ENCODE data around the gene SPACA9.

SPACA9 gene

DNA sequence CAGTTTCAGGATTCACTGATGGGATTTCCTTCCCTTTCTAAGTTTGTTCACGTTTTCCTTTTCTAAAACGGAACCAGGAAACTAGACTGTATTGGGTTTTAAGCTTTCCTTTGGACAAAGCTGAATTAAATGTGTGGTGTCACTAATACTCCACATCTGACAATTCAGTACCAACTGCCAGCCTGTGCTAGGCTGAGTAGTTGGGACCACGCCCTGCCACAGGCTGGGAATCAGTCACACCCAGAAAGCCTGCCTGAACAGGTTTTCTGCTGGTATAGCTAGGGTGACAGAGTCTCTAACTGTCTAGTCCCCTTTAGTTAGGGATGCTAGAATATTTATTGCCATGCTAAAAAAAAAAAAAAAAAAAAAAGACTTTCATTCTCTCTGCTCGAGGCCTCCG, 15.6 kb downstream of the SPACA9 start:
- no peak for DNase-seq (ENCODE audit: low read depth, low spot score)

DNA sequence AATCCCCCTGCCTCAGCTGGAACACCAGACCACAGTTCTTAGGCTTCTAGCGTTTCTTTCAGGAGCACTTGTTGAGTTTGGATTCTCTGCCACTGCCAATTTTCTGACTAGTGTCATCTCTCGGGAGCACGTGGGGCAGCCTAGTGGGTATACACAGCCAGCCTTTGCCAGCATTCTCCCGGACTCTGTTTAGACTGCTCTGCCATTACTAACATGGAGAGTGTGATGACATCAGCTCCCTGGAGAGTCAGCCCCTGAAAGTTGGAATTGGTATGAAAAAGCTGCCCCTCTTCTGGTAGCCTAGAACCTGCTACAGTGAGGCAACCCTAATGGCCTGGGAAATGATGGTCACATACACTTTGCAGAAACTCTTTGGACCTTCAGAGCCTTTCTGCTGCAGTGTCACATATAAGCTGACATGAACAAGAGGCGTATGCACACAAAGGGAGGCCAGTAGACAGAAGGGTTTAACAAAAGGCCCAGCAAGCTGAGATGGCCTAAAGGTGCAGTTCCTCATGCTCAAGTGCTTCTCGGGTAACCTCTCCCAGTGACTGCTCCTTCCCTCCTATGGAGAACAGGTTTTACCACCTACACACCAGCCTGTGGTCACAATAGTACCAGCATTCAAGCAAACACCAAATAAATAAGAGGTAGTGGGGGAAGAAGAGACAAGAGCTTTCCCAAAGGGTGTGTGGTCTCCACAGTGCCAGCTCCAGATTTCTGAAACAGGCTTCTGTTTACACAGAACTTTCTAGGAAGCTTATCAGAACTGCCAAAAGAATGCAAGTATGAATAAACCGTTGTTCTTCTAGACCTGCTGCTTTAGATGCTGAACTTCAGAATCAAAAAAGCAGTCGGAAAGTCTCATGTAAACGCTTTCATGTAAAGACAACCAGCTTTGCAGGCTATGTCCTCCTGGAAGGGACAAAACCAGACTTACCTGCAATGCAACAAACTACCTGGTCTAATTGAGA, 16.5 kb downstream of the SPACA9 start:
- no peak for DNase-seq (ENCODE audit: low read depth, low spot score)

DNA sequence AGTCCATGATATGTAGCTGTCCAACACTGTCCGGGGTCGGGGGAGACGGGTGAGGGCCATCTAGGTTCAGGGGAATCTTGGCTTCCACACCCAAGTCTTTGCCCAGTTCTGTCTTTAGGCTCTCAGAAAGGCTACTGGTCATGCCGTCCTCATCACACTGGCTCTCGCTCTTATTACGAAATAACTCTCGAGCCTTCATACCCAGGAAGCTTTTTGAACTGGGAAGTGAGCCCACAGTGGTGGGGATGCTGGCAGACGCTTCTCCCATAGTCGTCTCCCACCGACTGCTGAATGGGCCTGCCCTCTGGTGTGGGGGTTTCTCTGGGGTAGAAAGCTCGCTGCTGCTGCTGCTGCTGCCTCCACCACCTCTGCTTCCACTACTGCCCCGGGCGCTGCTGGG, 17.6 kb downstream of the SPACA9 start:
- DNase-seq (ENCODE audit: low read depth, low spot score), result no peak

DNA sequence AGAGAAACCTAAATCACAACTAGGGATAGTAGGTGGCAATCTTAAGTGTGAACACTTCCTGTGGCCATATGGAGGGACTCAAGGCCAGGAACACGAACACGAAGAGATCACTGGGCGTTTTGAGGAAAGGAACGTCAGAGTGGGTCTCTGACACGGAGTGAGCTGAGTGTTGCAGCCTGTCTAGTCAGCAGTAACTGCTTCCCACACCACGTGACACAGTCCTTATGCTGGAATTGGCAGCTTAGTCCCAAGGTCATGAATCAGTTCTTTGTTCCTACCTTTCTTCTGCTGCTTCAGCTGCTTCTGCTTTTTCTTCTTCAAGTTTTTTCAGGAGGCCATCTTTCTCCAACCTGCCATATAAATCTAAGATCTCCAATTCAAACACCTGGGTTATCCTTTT, 18.2 kb downstream of the SPACA9 start:
- no peak for DNase-seq (ENCODE audit: low read depth, low spot score)

DNA sequence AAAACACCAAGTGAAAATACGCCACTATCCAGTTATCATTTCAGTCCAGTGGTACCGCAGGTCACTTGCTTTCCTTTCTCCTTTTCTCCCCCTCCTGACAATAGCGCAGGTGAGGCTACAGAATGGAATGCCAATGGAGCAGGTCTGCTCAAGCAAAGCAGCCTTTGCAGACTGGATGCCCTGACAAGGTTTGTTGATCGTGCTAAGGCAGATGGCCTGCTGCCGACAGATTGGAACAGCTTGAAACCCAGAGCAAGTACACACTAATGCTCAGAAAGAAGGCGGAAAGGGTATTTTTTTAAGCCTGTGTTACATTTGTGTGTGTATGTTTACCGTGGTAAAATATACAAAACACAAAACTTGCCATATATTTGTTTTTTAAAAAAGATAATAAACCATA, 19.4 kb downstream of the SPACA9 start:
- DNase-seq (ENCODE audit: low read depth, low spot score), result no peak

DNA sequence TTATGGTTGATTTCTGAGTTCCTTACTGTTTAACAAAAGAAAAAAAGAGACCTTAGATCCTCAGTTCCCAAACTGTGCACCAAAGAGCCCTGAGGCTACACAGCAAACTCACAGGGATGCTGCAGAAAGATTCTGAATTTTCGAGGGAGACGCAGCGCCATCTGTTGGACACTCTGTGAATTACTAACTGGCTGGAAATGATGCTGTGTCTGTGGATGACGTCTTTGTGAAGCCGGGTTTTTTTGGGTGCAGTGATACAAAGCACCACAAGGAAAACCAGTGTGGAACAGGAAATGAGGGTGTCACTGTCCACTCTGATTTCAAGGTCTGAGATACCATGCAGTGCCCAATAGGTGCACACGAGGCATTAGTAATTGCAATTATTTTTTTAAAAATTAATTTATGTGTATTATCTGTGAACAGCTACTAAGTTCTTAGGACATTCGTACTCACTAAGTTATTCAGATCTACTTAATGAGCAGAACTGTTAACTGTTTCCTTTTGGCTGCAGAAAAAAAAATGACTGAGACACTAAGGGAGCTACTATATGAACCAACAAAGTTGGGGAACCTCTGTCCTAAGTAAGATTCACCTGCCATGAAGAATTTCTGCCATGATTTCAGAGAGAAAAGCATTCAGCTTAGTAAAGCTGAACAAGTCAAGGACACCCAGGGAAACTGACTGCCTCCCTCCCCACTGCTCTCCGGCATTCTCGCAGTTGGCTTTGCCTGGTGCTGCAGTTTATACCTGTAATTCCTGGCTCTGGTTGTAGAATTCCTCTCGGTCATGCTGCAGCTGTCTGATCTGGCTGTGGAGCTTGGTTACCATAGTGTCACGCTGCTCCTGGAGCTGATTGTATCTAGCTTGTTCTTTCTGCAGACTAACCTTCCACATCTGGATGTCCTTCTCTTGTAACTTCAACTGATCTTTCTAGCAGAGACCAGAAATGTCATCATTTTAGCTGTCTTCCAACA, 23.4 kb downstream of the SPACA9 start:
- DNase-seq (ENCODE audit: low read depth, low spot score), result peak; percentile 89

DNA sequence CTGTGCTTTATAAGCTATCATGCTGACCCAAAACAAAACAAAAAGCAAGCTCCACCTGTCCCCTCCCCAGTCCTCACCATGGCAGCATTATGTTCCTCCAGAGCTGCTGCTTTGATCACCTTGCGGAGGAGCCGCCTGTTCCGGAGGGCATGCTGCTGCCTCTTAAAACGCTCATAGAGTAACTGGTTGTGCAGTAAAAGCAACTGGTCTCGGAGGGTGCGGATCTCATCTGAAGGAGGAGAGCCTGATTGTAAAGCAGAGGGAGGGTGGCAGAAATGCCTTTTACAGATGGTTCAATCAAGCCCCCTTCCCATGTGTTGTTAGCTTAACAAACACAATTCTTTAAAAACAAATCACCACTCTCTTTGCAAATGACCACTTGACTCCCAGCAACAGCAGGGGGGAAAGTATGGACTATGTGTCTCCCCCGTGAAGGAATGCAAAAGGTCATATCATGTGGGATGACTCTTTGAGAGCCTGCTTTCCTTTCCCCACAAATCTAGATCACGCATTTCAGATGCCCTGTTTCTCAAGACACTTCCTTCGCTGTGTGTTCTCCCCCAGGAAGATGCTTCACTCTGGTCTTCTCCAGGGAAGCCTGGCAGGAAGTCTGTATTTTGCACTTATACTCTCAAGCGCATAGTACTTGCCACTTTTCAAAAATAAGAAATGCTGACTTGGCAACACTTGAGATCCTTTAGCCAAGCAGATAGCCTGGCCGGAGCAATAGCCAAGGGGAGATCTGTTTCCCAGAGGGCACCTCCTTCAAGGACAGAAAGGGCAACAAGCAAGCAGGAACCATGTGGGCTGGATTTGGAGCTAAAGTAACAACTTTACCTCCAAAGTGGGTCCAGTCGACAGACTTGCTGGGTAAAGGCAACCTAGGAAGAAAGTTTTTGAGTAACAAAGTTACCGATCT, 25.1 kb downstream of the SPACA9 start:
- DNase-seq (ENCODE audit: low read depth, low spot score), result no peak

DNA sequence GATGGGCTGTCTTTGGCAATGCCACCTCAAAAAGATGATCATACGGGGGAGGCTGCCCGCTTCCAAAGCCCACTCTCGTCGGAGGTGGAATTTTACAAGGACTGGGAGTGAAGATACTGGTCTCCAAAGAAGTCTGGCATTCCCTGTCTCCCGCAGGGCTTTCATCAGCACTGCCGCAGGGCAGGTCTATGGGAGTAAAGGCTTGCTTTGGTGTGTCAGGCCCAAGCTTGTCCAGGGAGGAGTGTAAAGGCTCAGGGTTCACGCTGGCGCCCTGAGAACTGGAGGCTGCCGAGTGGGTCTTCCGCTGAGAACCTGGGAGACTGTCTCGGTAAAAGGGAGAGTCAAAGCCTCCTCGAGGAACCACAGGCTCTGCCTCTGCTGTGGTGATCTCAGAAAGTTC, 27.0 kb downstream of the SPACA9 start:
- DNase-seq (ENCODE audit: low read depth, low spot score), result no peak

DNA sequence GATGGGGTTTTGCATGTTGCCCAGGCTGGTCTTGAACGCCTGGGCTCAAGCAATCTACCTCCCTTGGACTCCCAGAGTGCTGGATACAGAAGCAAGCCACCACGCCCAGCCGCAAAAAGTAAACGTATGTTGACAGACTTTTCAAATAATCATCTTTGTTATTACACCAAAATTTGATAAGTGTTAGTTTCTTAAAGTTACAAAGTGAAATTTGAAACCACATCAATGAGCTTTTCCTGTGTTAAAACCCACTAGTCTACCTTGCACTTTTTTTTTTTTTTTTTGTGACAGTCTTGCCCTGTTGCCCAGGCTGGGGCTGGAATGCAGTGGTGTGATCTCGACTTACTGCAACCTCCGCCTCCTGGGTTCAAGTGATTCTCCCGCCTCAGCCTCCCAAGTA, 29.9 kb downstream of the SPACA9 start:
- no peak for DNase-seq (ENCODE audit: low read depth, low spot score)

DNA sequence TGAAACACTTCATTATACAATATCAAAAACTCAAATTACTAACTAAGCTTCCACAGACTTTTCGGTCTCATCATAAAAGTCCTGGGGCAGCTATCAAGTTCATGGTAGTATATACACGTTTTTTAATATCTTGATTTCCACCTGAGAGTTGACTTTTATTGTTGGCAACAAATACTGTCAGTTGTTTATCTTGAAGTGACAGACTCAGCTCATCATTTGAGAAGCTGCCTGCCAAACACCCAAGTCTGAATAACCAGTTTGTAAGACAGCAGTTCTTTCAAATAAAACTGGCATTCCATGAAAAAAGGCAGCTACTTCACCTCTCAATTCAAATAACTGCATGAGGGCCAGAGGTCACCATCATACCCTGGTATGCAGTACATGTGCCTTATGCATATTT, 30.6 kb downstream of the SPACA9 start:
- no peak for DNase-seq (ENCODE audit: low read depth, low spot score)

DNA sequence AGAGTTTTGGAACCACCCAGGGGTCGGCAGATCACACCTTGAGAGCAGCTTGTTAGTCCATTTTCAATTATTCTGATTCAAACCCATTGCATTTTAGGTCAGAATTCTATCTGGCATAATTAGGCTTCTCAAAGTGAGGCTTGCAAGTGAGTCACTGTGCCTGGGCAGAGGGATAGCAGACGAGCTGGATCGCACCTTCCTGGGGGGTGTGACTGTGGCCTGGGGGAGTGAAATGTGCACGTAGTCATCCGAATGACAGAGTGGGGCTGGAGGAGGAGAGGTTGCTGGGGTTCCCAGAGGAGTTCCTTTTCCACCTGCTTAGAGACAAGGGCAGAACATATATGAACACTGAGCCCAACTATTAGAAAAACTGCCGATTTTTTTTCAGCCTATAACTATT, 31.7 kb downstream of the SPACA9 start:
- DNase-seq (ENCODE audit: low read depth, low spot score), result no peak

DNA sequence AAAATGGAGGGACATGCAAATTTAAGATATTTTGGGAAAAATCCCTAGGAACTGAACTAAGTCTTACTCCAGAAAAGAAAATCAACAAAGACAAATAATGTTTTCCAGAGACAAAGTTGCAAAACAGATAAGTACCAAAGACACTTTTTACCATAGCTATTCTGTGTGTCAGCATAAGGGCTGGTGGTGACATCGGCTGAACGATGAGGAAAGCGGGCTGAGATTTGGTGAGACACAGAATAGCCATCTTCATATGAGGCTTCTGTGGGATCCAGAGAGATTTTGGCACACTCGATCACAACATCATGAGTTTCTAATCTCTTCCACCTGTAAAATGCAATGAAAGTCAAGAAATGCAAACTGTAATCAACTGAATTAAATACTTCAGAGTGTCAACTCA, 33.4 kb downstream of the SPACA9 start:
- DNase-seq (ENCODE audit: low read depth, low spot score), result no peak

DNA sequence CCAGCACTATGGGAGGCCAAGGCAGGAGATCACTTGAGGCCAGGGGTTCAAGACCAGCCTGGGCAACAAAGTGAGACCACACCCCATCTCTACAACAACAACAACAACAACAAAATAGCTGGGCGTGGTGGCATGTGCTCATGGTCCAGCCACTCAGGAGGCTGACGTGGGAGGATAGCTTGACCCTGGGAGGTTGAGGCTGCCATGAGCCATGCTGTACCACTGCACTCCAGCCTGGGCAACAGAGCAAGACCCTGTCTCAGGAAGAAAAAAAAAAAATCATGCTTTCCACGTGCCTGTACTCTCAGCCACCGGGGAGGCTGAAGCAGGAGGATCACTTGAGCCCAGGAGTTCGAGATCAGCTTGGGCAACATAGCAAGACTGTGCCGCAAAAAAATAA, 36.2 kb downstream of the SPACA9 start:
- no peak for DNase-seq (ENCODE audit: low read depth, low spot score)

DNA sequence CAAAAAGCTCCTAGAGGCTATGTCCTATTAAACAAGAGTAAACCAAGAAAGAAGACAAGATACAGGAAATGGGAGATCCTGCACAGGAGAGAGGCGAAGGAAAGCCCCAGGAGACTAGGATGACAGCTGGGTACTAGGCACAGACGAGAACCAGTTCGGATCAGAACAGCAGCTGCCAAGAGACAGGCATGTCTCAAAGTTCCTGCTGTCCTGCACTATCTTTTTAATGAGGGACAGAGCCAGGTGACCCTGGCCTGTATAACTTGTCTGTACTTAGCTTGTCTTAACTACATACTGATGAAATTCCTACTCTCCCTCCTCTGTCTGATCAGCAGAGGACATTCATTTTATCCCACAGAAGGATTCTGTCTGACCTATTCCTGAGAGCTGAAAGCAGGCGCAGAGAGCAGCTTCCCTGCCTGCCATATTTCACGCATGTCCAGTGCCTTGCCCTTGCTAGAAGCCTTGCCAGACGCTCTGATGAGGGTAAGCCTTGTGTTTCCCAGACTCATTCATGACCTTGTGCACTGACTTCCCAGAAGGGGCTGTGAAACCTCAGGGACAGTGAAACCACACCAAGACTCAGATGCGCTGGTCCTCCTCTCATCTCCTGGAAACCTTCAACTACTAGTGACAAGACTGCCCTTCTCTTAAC, 41.0 kb downstream of the SPACA9 start:
- DNase-seq (ENCODE audit: low read depth, low spot score), result no peak

DNA sequence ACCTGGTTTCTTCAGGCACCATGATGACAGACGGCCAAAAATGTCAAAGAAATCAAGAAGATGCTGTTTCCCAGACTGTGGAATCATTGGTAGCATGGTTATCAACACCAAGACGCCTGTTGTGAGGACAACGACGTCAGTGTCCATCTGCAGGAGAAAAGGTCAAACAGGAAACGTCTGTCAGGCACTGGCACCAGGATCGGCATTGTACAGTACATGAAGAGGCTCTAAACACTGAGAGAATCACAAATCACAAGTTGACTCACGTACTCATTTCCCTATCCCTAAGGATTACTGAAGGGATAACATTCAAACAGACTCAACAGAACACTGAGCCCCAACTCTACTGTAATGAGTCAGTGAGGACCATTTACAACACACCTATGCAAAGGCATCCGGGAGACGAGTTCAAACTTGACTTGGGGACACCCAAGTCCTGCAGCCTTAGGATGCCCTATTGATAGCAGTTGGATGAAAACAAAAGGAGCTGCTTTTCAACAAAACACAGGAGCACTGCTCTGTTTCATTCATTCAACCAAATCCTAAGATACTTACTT, 44.7 kb downstream of the SPACA9 start:
- no peak for DNase-seq (ENCODE audit: low read depth, low spot score)

DNA sequence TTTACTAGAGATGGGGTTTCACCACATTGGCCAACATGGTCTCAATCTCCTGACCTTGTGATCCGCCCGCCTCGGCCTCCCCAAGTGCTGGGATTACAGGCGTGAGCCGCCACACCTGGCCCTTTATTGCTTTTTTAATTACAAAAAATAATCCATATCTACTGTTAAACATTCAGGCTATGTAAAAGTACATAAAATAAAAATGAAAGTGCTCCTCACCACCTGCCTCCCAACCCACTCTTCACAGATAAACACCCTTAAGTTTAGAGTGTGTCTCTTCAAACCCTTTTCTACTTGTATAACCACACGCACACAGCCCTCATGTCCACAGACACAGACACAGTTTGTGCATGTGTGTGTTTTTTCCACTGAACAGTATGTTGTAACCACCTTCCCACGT, 49.0 kb downstream of the SPACA9 start:
- DNase-seq (ENCODE audit: low read depth, low spot score), result no peak

DNA sequence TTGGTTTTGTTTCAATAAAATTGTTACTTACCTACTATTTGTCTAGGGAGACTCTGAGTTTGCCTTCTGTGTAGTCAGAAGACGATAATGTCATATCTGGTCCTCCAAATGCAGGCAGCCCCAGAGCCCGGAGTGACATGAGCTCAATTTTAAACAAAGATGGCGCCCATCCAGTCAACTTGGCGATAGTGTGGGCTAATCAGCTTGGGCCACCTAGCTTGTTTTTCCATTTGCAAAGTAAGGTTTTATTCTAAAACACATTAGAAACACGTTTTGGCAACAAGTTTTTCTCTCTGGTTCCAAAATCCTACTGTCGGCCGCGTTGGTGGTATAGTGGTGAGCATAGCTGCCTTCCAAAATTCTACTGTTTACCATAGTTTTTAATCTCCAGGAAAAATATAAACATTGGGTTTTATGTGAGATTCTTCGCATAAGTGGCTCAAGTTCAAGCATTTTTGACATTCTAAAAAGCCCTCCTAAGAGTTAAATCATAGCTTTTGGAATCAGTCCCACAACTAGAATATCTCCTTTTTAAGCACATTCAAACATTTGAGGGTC, 52.6 kb downstream of the SPACA9 start:
- peak; percentile 63 for DNase-seq (ENCODE audit: low read depth, low spot score)

DNA sequence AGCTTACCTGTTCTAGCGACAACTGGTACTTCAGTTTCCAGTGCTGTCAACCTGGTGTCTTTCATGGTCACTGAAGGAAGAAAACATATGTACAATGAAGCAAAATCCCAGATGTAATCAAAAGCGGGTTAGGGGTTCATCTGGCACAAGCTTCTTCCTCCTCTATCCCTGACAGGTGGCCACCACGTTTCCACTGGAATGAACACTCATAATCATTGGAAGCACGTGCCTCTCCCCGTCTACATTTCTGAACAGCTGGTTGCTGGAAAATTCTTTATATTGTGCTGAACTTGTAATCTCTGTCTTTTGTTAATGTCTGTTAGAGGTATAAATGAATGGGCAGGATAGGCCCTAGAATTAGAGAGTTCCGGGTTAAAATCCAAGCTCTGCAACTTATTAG, 56.3 kb downstream of the SPACA9 start:
- DNase-seq (ENCODE audit: low read depth, low spot score), result no peak

DNA sequence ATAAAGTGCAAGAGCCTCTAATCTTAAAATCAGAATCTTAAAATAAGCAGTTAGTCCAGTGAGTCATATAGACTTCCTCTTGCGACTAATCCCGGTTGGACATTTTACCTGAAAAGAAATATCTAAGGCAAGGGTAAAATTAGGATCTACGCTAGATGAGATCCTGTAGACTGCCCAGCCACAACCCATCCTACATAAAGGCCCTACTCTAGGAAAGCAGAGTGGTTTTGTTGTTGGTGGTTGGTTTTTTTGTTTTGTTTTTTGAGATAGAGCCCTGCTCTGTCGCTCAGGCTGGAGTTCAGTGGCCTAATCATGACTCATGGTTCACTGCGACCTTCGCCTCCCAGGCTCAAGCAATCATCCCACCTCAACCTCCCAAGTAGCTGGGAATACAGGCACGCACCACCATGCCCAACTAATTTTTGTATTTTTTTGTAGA, 58.8 kb downstream of the SPACA9 start:
- DNase-seq (ENCODE audit: low read depth, low spot score), result no peak

DNA sequence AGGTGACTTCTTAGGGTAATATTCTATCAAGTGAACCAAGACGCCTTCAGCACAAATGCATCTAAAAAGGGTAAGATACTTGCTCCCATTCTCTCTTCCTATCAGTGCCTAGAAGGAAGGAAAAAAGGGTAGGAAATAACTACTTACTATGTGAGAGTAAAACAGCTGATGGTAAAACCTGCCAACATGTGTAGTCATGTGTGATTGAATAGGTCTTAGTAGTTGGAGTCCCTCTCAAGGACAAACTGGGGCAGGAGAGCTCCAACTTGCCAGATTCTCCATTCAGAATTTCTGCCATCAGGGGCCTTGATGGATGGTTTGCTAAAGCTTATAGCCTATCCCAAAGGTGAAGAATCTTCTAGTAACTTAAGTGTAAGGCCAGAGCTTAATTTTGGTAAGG, 60.5 kb downstream of the SPACA9 start:
- no peak for DNase-seq (ENCODE audit: low read depth, low spot score)

Data from astrocyte of the hippocampus (primary cell).